Endothelial cell of umbilical vein (primary cell): ENCODE results near the gene SLC12A8. TPM values are rescaled to one million over a fixed set of nuclear protein-coding genes. Genes with fewer than 3 reads are reported as not detected.

Source experiments
- BruUV-seq: library from RNA; stranded (reverse); fragments of 400-500 nt; replicated peaks from 2 replicates; lab custom pipeline; 2021; lab: Mats Ljungman, UMichigan
- CTCF ChIA-PET: fragments of 300-600, 350-600 bp; sonication (Branson Sonifier 250); formaldehyde crosslinking; loops from one replicate; lab custom pipeline; 2021; ENCODE audit warnings: antibody characterized with exemption, inconsistent platforms; lab: Charles Lee
- POLR2A ChIA-PET: fragments of 300-600, 350-600 bp; sonication (Branson Sonifier 250); formaldehyde crosslinking; loops from one replicate; lab custom pipeline; 2021; ENCODE audit warnings: antibody characterized with exemption, inconsistent platforms; lab: Charles Lee
- DNase-seq: peaks from one replicate; pipeline ENCODE4 v3.0.0-alpha.2; 2011; ENCODE audit warnings: low read depth, low spot score
- FAIRE-seq: peaks from 2 replicates; lab custom pipeline; 2011; peaks lifted over from hg19 to GRCh38; lab: Jason Lieb, UNC
- H2AFZ ChIP-seq: 2 replicates; pipeline ENCODE4 v1.6.0; 2012; ENCODE audit warnings: low read depth, low read length, control low read depth, inconsistent platforms
- H3K27ac ChIP-seq: 2 replicates; pipeline ENCODE4 v1.5.1; 2011; ENCODE audit warnings: low read depth, mild to moderate bottlenecking, control low read depth, low read length, moderate library complexity; ENCODE audit not compliant: insufficient read depth
- H3K27me3 ChIP-seq, 2 experiments: 2 replicates each; pipeline versions ENCODE4 v1.6.0 to v1.6.1; 2011; ENCODE audit warnings: low read length in 2 of 2, mixed read lengths in 1 of 2; ENCODE audit not compliant: control insufficient read depth in 2 of 2, insufficient read depth in 2 of 2
- H3K36me3 ChIP-seq, 2 experiments: 2 replicates in 1 of 2; 3 replicates in 1 of 2; pipeline ENCODE4 v1.5.1; 2011; ENCODE audit warnings: low read length in 2 of 2, mild to moderate bottlenecking in 1 of 2, moderate library complexity in 1 of 2; ENCODE audit not compliant: control insufficient read depth in 2 of 2, insufficient read depth in 2 of 2; ENCODE audit errors: extremely low read depth in 1 of 2
- H3K4me1 ChIP-seq: 3 replicates; pipeline ENCODE4 v1.5.1; 2011; ENCODE audit warnings: mild to moderate bottlenecking, low read length; ENCODE audit not compliant: control insufficient read depth, insufficient read depth; ENCODE audit errors: extremely low read depth
- H3K4me2 ChIP-seq: 2 replicates; pipeline ENCODE4 v1.6.1; 2011; ENCODE audit warnings: low read length, control low read depth, mixed read lengths; ENCODE audit not compliant: insufficient read depth
- H3K4me3 ChIP-seq, 3 experiments: fragments of 200-600 bp in 1 of 3; sonication (generic), shearing (Covaris generic) in 1 of 3; replicated peaks in 1 of 3; 2 replicates each; pipeline ENCODE4 v1.5.1; 2011 to 2016; ENCODE audit warnings: control low read depth in 3 of 3, low read length in 3 of 3, mild to moderate bottlenecking in 2 of 3, inconsistent platforms in 1 of 3, low read depth in 1 of 3, moderate library complexity in 1 of 3; ENCODE audit not compliant: insufficient read depth in 1 of 3
- H3K79me2 ChIP-seq: 2 replicates; pipeline ENCODE4 v1.6.0; 2012; ENCODE audit warnings: low read length, inconsistent platforms; ENCODE audit not compliant: control insufficient read depth, insufficient read depth
- H3K9ac ChIP-seq: replicated peaks from 2 replicates; pipeline ENCODE3; 2011; ENCODE audit warnings: low read length, control low read depth; ENCODE audit not compliant: insufficient read depth; ENCODE audit errors: extremely low read depth
- H3K9me1 ChIP-seq: replicated peaks from 3 replicates; pipeline ENCODE4 v1.6.0; 2011; ENCODE audit warnings: mild to moderate bottlenecking, low read length; ENCODE audit not compliant: control insufficient read depth, insufficient read depth; ENCODE audit errors: extremely low read depth
- H3K9me3 ChIP-seq: replicated peaks from 2 replicates; pipeline ENCODE4 v1.5.1; 2012; ENCODE audit warnings: low read length, inconsistent platforms; ENCODE audit not compliant: control insufficient read depth, insufficient read depth
- H4K20me1 ChIP-seq: replicated peaks from 2 replicates; pipeline ENCODE3; 2011; ENCODE audit warnings: mild to moderate bottlenecking, low read length; ENCODE audit not compliant: control insufficient read depth, insufficient read depth; ENCODE audit errors: extremely low read depth
- CTCF ChIP-seq, 2 donors: IDR thresholded peaks; 1 replicate in 1 of 2; 2 replicates in 1 of 2; pipeline ENCODE4 v1.5.1; 2011; ENCODE audit warnings: low read length in 2 of 2, mild to moderate bottlenecking in 2 of 2, moderate library complexity in 2 of 2, control low read depth in 1 of 2, inconsistent platforms in 1 of 2, low read depth in 1 of 2; ENCODE audit not compliant: insufficient read depth in 1 of 2; ENCODE audit errors: extremely low read depth in 1 of 2
- EZH2 ChIP-seq: IDR thresholded peaks from 2 replicates; pipeline ENCODE4 v1.6.1; 2012; ENCODE audit warnings: borderline replicate concordance, low read depth, mild to moderate bottlenecking, moderate library complexity, low read length, inconsistent platforms; ENCODE audit not compliant: severe bottlenecking
- GATA2 ChIP-seq: IDR thresholded peaks from 2 replicates; pipeline ENCODE4 v1.7.0; 2011; ENCODE audit warnings: low read depth, mild to moderate bottlenecking, moderate library complexity, mixed read lengths, low read length; ENCODE audit not compliant: insufficient read length, insufficient read depth
- POLR2A ChIP-seq: IDR thresholded peaks from 2 replicates; pipeline ENCODE4 v1.6.1; 2012; ENCODE audit warnings: low read depth, mild to moderate bottlenecking, control low read depth, low read length
- POLR2AphosphoS5 ChIP-seq: IDR thresholded peaks from 2 replicates; pipeline ENCODE4 v1.6.1; 2012; ENCODE audit warnings: low read depth, mild to moderate bottlenecking, control low read depth, low read length, moderate library complexity; ENCODE audit not compliant: insufficient read depth
- dilution Hi-C: fragments of 300-500 bp; cut with MboI; formaldehyde crosslinking; loops from one replicate; pipeline ENCODE4 v1.15.0; 2019; ENCODE audit warnings: low sequenced_read_pairs; ENCODE audit not compliant: extremely low pct_ligation_motif_present
- intact Hi-C: fragments of 100-400 bp; cut with micrococcal nuclease; formaldehyde crosslinking; loops from one replicate; pipeline ENCODE4 v1.10.0; 2022
- polyA plus RNA-seq, 4 experiments: library from polyadenylated mRNA; depleted of rRNA in 3 of 4; stranded (reverse) in 3 of 4; unstranded in 1 of 4; fragments of >200 nt; gene quantifications; 2 replicates each; pipeline versions ENCODE4 v1.2.1 to v1.2.3, GENCODE V29; 2011 to 2012; ENCODE audit warnings: missing spikeins in 1 of 4
- total RNA-seq: library from RNA; stranded (reverse); gene quantifications from 2 replicates; pipeline ENCODE4 v1.2.3, GENCODE V29; 2021

The SLC12A8 gene
- total and polyA plus RNA-seq, 2 donors (not counting 3 experiments of a cell fraction or from before 2014, with no cell fraction given) = 0.86 to 0.90 TPM

DNA sequence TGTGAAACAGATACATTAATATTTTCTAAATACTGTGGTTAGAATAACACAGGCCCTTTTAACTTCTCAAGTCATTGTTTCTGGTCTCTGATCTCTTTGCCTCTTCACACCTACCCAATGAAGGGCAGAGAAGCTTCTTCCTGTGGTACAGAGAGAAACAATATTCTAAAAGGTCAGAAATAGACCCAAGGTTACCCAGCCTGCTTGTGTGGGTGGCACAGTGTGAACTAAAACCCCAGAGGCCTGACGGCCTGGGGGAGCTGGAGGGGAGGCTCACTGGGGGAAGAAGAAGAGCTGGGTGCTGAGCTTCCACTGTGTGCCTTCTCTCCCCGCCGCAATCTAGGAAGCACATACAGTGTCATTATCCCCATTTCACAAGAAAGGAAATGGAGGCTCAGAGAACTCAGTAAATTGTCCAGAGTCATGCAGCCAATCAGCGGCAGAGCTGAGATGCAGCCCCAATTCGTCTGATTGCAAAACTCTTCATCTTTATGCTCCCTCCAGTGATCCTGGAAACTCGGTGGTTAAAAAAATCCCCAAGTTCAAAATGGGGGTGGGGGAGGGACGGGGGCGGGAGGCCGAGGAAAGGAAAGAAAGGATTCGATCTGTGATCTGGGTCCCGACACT is 92.7 kb downstream of the SLC12A8 start:
- no peaks in the 10 kb centered on the region for H3K9me3 ChIP-seq
- no peaks in the 10 kb centered on the region for H3K9me1 ChIP-seq
- no peaks in the 10 kb centered on the region for H4K20me1 ChIP-seq
- intact Hi-C loops = no loop called here
- TF ChIP-seq EZH2 (no peak), POLR2A (no peak), CTCF (IDR thresholded peaks at IDR 0.05; ENCODE audit: extremely low read depth in 1 of 2, insufficient read depth in 1 of 2, low read depth in 1 of 2, low read length in 2 of 2) (no peak), GATA2 (no peak)
- H3K9ac ChIP-seq = no peak overlapping the region
- no peak overlapping the region for H3K4me3 ChIP-seq
- CTCF ChIA-PET = interaction anchor here (0.8 to 2.2 kb wide), 6 partner anchors 11 to 184 kb away, joined by 3 to 8 read pairs (median 3); no protein-coding TSS in a partner anchor
- dilution Hi-C loops = no loop called here
- BruUV-seq = no TSS peak
- no peaks in the 10 kb centered on the region for H3K36me3 ChIP-seq
- peaks cover 4% of the 10 kb centered on the region for H3K4me1 ChIP-seq
- DNase-seq (no peak), FAIRE-seq (no peak)
- H3K79me2 ChIP-seq = no peaks in the 10 kb centered on the region
- H3K27me3 ChIP-seq = no peaks in the 10 kb centered on the region
- no peak overlapping the region for H3K27ac ChIP-seq
- POLR2A ChIA-PET = no interaction called here
- H3K4me2 ChIP-seq = no peak overlapping the region
- H2AFZ ChIP-seq = no peak overlapping the region

GRCh38 chr3:125118600-125118999 is 93.9 kb downstream of the SLC12A8 start:
- TF ChIP-seq POLR2AphosphoS5 (no peak), GATA2 (no peak)
- H3K9me1 ChIP-seq = no peaks in the 10 kb centered on the region
- H3K36me3 ChIP-seq = no peaks in the 10 kb centered on the region
- POLR2A ChIA-PET = no interaction called here
- FAIRE-seq (no peak), DNase-seq (no peak)
- H3K27me3 ChIP-seq = no peaks in the 10 kb centered on the region
- H3K4me3 ChIP-seq = no peak overlapping the region
- no peak overlapping the region for H3K4me2 ChIP-seq
- no peak overlapping the region for H2AFZ ChIP-seq
- CTCF ChIA-PET = interaction anchor here (1.2 to 1.7 kb wide), 3 partner anchors 10 to 124 kb away, joined by 3 to 4 read pairs (median 3); no protein-coding TSS in a partner anchor
- H3K9me3 ChIP-seq = no peaks in the 10 kb centered on the region
- H4K20me1 ChIP-seq = no peaks in the 10 kb centered on the region
- dilution Hi-C loops (no loop called here), intact Hi-C loops (no loop called here)
- no TSS peak for BruUV-seq
- H3K27ac ChIP-seq = no peak overlapping the region
- peaks cover 4% of the 10 kb centered on the region for H3K4me1 ChIP-seq
- H3K9ac ChIP-seq = no peak overlapping the region
- H3K79me2 ChIP-seq = no peaks in the 10 kb centered on the region
